NCI-H2107 (cell line): ENCODE results near the gene TSEN34.
"Not testable (repeated sequence)": the region's sequence is repeated elsewhere in the genome, so short reads cannot be mapped to it uniquely, and the experiment has no call there.

Experiments used
- DNase-seq: peaks from one replicate; lab custom pipeline; 2025; lab: John Stamatoyannopoulos, UW

TSEN34 gene

DNA sequence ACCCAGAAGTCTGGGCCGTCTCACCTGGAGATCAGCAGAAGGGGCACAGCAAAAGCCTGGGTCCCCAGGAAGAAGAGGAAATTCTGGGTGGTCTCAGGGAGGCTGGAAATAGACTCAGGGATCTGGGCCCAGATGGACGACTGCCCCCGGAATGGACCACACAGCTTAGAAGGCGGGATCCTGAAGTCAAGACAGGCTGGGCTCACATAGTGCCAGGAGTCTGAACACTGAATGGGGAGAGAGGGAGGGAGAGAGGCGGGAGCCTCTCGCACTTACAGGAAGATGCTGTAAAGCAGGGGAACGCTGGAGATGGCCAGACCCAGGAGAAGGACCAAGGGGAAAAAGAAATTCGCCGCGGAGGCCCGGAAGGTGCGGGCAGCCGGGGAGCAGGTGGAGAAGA is 30.3 kb upstream of the TSEN34 start:
- DNase-seq: no peak

- DNase-seq: no peak
These were observed 28.8 kb upstream of the TSEN34 start for GRCh38 chr19:54162241-54162805.

GRCh38 chr19:54162884-54163283 is 28.2 kb upstream of the TSEN34 start:
- no peak for DNase-seq

DNA sequence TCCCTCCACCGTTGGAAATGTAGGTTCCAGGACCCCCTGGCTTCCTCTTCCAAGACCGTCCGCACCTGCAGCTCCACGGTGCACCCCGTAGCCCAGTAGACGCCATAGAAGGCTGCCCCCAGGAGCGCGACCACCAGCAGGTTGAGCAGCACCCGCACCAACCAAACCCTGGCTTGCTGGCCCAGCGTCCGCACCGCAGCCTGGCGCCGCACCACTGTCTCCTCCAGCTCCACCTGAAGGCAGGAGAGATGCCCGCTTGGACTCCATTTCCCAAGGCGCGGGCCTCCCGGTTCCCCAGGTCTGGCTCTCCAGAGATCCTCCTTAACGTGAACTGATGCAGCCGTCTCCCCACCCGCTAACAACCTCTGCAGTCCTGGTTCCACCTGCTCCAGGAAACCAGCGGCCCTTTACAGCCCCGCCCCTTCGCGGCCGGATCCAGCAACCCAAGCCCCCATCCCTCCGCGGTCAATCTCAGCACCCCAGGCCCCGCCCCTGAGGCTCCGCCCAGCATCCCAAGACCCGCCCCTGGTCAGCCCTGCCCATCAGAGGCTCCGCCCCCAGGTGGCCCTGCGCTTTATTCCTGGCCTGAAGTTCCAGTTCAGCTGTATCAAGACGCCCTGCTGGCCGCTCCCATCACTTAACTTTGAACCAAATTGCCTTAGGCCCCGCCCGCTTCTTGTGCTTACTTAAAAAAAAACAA is 26.6 kb upstream of the TSEN34 start:
- no peak for DNase-seq

GRCh38 chr19:54165222-54165621 is 25.9 kb upstream of the TSEN34 start:
- DNase-seq: no peak

DNA sequence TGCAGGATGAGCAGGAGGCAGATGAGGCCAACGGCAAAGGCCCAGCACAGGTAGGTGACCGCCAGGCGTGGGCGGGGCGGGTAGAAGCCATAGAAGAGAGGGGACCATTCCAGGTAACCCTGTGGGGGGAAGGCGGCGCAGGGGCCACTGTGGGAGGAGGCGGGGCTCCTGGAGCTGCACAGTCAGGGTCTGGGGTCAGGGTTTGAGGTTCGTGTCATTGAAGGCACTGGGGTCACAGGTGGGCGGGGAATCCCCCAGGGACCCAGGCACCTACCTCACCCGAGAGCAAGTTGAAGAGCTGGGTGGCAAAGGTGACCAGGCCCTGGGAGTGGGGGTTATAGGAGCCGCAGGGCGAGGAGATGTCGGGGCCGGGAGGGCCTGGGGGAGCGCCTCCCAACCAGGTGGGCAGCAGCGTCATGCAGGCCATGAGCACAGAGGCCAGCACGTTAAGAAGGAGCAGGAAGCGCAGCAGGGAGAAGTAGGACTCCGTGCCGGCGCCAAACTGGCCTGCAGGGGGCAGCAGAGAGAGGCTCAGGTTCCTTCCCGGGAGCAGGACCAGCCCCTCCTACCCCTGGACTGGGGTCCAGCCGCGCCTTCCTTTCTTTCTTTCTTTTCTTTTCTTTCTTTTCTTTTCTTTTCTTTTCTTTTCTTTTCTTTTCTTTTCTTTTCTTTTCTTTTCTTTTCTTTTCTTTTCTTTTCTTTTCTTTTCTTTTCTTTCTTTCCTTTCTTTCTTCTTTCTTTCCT is 22.8 kb upstream of the TSEN34 start:
- DNase-seq: peak; percentile 83

DNA sequence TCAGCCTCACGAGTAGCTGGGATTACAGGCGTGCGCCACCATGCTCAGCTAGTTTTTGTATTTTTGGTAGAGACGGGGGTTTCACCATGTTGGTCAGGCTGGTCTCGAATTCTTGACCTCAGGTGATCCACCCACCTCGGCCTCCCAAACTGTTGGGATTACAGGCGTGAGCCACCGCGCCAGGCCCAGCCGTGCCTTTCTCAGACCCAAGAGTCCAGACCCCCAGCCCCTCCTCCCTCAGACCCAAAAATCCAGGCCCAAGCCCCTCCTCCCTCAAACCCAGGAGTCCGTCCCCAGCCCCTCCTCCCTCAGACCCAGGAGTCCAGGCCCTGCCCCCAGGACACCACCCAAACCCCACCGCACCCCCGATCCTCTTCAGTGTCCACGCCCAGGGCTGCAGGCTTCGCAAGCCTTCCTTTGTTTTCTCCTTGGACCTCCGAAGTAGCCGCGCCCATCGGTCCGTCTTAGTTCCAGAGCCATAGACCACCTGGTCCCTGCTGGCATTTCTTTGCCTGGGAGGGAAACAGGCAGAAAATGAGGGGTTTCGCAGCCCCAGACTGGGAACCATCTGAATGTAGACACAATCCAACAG is 21.9 kb upstream of the TSEN34 start:
- no peak for DNase-seq

GRCh38 chr19:54171736-54172431 is 19.2 kb upstream of the TSEN34 start:
- DNase-seq: not testable (repeated sequence)

- DNase-seq: peak; percentile 77
These were observed 18.4 kb upstream of the TSEN34 start, which contains the start of gene TMC4 for GRCh38 chr19:54172471-54173358. Gene TMC4 (minus strand): TSS chr19:54173160. CDS start chr19:54173117, 43 bp downstream.

DNA sequence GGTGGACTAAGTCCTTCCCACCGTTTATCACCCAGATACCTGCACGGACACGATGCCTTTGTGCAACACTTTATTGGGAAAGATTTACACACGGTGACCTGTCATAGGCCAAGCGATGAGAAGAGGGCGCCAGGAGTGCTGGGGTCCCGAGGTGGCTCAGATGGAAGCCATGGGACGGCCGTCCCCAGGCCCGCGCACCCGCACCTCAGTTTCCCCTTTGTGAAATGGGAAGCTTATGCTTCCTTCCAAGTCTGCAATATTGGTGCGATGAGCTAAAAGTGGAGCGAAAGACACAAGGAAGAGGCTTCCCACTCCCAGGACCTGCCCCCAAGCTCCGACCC is 17.8 kb upstream of the TSEN34 start:
- no peak for DNase-seq

DNA sequence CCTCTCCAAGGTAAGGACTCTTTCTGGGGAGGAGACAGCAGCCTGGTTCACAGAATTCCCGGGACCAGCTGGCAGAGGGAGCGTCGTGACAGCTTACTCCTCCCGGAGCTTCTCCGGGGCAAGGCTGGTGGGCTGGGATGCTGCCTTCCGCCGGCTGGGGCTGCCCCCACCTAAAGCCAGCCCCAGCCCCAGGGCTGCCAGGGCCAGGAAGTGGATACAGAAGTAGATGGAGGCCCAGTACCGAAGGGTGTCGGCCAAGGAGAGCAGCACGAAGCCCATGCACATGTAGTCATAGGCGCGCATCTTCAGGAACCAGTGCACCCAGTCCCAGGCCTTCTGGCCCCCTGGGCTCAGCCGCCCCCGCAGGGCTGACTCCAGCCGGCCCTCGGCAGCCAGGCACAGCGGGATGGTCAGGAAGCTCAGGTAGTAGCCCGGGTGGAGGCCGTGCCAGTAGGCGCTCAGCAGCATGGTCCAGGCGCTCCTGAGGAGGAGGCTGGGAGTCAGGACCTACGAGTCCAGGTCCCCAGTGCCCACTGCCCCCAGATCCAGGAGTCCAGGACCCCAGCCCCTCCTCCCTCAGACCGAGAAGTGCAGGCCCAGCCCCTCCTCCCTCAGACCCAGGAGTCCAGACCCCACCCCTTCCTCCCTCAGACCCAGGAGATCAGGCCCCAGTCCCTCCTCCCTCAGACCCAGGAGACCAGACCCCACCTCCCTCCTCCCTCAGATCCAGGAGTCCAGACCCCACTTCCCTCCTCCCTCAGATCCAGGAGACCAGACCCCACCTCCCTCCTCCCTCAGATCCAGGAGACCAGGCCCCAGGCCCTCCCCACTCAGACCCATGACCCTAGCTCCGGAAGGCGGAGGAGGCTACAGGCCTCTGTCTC is 16.9 kb upstream of the TSEN34 start:
- DNase-seq: no peak

DNA sequence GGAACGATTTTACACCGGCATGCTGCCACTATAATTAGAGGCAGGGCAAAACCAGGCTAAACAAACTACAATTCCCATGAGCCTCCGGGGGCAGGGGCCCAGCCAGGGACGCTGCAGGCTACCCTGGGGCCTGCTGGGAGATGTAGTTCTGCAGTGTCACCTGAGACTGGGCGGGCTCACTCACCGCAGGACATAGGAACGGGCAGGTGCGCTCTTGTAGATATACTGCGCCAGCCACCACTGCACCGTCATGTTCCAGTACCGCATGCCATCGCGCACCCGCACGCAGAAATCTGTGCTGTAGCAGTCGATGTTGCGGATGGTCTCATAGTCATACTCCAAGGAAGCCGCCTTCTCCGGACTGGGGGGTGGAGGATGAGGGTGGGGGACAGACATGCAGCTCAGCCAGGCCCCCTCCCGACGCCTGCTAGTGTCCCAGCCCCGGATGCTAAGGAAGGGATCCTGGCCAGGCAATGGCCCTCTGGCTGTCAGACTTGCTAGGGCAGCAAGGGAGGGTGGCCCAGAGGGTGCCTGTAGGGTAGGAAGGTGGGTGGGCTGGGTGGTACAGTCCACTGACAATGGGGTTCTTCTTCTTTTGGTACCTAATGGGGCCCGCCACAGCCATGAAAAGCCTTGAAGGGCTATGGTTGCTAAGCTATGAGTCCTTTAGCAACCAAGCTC is 12.4 kb upstream of the TSEN34 start:
- DNase-seq: peak; percentile 64

DNA sequence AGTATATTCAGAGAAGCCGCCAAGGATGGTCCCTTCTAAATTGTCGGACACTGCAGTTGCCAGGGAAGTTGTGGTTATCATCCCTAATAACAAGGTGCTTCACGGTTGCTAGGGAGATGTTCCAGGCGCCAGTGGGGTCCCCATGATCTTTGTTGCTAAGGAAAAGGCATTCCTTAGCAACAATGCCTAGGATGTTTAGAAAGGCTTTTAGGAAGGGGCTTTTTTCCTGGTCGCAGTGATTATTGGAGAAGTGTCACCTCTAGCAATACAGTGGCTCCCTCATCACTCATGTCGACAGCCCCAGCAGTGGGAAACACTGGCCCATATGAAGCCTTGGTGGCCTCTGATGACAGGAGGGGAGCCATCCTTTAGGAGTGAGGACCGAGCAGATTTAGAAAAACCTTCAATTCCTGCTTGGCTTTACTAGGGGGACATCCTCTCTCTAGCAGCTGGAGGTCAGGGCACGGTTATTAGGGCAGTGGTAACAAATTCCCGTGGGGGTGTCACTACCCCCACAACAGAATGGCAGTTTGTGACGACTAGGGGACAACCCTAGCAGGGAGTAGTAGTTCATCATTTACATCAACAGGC is 11.8 kb upstream of the TSEN34 start:
- no peak for DNase-seq

- peak; percentile 44 for DNase-seq
These were observed 11.1 kb upstream of the TSEN34 start for GRCh38 chr19:54179921-54180461.

GRCh38 chr19:54180691-54181091 is 10.4 kb upstream of the TSEN34 start:
- no peak for DNase-seq

- not testable (repeated sequence) for DNase-seq
These were observed 9.2 kb upstream of the TSEN34 start for GRCh38 chr19:54181894-54182293.

GRCh38 chr19:54183431-54183830 is 7.7 kb upstream of the TSEN34 start:
- DNase-seq: no peak

- no peak for DNase-seq
These were observed 4.8 kb upstream of the TSEN34 start for GRCh38 chr19:54186351-54186750.

- no peak for DNase-seq
These were observed 4.2 kb upstream of the TSEN34 start for GRCh38 chr19:54186934-54187381.
